Medulla oblongata (tissue), 1 donor: Measurements from ENCODE around the gene MPV17.
"Not testable (repeated sequence)": the region's sequence is repeated elsewhere in the genome, so short reads cannot be mapped to it uniquely, and the experiment has no call there.

Source experiments
- DNase-seq: peaks from one replicate; pipeline ENCODE4 v3.0.0-alpha.2; 2015; ENCODE audit errors: extremely low spot score

The MPV17 gene

DNA sequence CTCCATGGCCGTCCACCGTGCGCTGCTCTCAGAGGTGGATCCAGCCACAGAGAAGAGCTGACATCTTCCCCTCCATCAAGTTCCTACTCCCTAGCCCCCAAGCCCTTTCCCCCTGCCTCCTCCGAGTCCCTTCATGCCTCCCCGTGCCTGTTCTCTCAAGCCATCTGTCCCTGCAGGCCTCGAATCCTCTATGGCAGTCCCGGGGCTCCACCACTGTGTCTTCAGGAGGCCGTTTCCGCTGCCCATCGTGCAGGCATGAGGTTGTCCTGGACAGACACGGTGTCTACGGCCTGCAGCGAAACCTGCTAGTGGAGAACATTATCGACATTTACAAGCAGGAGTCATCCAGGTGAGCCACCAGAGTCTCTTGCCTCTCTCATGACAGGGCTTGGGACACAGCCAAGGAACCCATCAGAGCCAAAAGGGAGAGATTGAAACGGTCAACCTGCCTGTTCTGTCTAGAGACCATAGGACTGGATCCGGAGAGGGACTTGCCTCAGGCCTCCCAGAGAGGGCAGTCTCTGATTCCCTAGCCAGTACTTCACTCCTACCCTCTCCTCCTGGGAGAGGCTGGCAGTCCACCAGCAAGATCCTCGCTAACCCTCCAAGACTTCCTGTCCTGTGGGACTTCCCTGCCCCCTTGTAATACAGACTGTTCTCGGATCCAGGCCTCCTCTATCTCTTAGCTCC, 24.4 kb downstream of the MPV17 start:
- DNase-seq = no peak

- DNase-seq = no peak
Observed at GRCh38 chr2:27297195-27297594, 25.7 kb downstream of the MPV17 start.

GRCh38 chr2:27296481-27296880, 26.4 kb downstream of the MPV17 start:
- DNase-seq = no peak

DNA sequence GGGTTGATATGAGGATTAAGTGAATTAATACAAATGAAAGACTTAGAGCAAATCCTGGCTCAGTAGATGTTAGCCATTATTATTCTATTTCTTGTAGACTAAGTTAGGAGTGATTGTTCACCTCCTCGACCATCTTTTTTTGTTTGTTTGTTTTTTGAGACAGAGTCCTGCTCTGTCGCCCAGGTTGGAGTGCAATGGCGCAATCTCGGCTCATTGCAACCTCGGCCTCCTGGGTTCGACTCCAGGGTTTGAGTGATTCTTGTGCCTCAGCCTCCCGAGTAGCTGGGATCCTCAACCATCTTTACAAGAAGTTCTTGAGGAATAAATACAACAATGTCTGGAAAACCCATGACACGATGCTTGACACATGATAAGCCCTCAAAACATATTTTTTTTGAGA, 28.0 kb downstream of the MPV17 start:
- no peak for DNase-seq

DNA sequence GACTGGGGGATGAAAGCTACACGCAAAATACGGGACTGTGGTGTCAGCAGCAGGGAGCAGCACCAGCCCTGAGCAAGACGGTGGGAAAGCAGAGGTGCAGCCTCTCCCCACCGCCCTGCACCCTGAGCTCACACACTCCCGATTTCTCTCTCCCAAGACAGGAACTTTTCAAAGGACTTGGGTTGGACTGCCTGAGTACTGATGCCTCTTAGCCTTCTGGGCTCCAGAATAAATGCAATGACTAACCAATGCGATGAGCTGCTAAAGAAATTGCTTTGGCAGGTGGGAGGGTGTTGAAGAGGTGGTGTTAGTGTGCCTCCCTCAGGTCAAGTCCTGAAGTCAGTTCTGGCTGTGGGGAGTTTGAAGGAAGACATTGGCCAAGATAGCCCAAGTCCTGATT, 31.0 kb downstream of the MPV17 start:
- DNase-seq = no peak

DNA sequence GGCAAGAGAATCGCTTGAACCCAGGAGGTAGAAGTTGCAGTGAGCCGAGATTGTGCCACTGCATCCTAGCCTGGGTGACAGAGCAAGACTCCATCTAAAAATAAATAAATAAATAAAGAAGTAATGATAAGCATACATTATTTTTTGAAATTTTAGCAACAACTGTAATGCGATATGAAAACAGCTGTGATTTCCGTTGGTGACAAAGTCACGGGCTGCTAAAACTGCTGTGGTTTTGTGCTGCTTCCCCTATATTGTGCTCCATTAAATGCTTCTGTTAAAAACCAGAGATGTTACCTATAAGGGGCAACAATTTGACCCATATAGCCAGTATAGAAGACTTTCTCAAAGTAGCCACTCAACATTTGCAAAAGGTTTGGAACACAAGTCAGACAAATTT, 32.3 kb downstream of the MPV17 start:
- no peak for DNase-seq

- DNase-seq = no peak
Observed at GRCh38 chr2:27288610-27289009, 34.3 kb downstream of the MPV17 start.

DNA sequence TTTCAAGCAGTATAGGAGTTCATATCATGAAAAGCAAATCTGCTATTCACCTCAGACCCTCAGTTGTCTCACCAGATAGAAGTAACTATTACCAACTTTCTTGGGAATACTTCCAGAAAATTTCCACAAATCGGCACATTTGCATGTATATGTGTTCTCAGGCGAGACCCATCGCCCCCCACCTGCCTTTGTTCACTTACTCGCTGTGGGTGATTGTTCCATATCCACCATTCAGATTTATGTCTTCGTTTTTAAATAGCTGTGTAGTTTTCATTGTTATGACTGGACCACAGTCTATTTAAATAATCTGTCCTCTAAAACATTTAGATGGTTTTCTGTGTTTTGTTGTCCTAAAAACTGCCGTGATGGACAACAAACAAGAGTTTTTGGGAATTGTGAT, 37.4 kb downstream of the MPV17 start:
- DNase-seq = no peak

DNA sequence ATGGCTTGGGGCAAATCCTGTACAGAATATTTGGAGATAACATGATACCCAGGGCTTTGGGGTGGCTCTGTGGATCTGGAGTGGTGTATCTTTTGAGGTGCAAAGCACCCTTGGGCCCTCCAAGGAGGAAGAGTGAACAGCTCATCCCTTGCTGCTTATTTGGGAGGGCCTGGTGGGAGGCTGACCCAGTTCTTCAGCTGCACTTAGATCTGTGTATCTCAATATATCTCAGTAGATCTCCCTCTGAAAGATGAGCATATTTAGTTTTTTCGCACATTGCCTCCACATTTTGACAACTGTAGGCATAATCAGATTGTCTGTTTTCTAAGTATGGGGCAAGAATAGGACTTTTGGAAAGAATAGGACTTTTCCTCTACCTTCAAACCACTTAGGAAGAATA, 37.9 kb downstream of the MPV17 start:
- DNase-seq = no peak

DNA sequence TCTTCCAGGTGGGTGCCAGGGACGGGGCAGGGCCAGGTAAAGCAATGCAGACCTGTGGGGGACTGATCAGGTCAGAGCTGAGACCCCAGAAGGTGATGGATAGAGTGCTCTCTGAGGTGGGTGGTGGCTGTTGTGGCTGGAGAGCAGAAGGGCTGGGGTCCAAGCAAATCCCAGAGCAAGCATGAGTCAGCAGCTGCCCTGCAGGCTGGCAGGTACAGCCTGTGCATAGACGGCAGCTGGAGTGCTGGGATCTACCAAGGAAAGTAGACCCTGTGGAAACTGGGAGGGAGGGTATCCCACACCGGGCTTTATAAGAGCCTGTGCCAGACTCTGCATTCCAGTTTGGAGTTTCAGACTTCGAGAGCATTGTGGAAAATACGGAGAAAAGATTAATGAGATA, 40.0 kb downstream of the MPV17 start:
- no peak for DNase-seq

DNA sequence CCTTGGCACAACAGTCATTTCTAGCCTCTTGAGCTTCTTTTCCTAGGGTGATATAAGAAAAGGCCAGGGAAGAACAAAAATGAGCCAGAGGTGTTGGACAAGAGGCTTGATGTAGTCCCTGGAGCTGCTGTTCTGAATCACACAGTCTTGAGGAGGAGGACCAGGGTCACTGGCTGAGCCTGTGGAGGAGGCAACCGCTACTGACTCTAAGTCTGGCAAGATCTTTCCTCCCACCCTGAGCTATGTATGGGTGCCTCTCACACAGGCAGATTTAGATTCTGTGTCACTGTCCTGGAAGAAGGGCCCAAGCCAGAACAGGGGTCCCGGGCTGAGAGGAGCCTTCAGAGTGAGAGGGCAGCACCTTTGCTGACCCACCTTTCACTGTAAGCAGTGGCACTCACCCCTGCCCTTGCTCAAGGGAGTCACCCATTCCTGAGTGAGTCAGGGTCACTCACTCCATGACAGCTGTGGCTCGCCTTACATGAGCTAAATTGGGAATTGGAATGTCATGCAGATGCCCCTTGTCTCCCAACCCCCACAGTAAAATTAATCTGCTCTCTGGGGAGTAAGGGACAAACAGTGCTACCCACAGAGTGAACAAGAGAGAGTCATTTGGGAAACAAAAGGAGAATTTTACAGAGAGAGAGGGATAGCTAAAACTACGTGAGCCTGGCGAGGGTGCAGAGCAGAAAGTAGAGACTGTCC, 40.9 kb downstream of the MPV17 start, which contains the start of gene TRIM54:
TRIM54 (plus strand) TSS at position 575 of the 705 bp plus-strand sequence. CDS start 303 bp downstream, outside the sequence.
- DNase-seq = no peak

DNA sequence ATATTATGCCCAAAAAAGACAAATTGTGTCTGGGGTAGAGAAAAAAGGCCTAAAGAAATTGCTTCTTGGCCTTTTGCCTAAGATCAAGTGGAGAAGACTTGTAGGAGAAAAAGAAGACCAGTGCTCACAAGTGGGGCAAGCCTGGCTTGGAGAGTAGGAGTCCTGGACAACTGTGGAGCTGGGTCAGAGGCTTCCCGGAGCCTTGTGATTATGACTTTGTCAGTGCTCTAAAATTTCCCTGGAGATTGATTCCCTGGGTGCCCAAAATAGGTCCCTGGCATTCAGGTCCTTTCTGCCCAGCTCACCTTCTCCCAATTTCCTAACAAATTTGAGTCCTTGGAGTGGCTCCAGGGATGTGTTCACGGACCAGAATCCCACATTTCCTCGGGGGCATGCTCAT, 41.5 kb downstream of the MPV17 start:
- DNase-seq = no peak

GRCh38 chr2:27280826-27281225, 42.1 kb downstream of the MPV17 start:
- DNase-seq = no peak

DNA sequence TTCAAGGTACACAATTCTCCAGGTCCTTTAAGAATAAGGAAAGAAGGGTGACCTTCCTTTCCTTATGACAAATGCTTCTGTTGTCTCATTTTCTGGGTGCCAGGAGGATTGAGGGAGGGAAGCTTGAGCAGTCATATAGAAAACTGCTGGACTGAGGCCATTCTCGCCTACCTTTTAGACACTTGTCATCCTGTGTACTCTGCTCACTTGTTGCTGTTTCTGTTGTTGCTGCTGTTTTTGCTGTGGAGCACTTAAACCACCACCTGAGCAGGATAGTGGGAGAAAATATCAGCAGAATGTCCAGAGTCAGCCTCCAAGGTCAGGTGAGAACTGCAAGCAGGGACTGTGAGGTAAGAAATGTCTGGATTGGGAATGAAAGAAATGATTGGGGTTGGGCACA, 44.9 kb downstream of the MPV17 start:
- no peak for DNase-seq

GRCh38 chr2:27275211-27276150, 47.4 kb downstream of the MPV17 start, which contains the start of gene DNAJC5G:
TSS of gene DNAJC5G (plus strand) at chr2:27275433. CDS start at chr2:27276729, 1,296 bp downstream.
- DNase-seq = no peak

DNA sequence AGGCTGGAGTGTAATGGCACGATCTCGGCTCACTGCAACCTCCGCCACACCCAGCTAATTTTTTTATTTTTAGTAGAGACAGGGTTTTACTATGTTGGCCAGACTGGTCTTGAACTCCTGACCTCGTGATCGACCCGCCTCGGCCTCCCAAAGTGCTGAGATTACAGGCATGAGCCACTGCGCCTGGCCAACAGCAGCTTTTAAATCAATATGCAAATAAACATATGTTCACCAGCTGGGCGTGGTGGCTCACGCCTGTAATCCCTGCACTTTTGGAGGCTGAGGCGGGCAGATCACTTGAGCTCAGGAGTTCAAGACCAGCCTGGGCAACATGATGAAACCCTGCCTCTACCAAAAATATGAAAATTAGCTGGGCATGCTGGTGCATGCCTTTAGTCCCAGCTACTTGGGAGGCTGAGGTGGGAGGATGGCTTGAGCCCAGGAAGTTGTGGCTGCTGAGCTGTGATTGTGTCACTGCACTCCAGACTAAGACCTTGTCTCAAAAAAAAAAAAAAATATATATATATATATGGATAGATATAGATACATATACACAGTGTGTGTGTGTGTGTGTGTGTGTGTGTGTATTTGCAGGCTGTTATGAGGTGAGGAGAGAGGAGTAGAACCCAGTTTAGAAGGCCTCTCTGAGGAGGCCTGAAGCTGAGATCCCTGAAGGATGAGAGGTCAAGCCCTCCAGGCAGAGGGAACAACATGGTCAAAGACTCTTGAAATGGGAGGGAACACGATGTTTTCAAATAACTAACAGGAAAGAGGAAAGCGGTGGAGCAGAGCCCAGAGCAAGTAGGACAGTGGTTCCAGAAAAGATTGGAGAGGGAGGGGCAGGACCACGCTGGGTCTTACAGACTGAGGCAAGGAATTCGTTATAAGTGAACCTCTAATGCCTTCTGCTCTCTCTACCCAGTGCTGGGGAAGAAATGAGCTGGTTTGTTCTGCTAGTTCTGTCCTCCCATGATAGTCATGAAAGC, 50.1 kb downstream of the MPV17 start:
- DNase-seq = not testable (repeated sequence)

GRCh38 chr2:27271631-27272340, 51.1 kb downstream of the MPV17 start:
- no peak for DNase-seq

- no peak for DNase-seq
Observed at GRCh38 chr2:27270670-27271069, 52.2 kb downstream of the MPV17 start.

DNA sequence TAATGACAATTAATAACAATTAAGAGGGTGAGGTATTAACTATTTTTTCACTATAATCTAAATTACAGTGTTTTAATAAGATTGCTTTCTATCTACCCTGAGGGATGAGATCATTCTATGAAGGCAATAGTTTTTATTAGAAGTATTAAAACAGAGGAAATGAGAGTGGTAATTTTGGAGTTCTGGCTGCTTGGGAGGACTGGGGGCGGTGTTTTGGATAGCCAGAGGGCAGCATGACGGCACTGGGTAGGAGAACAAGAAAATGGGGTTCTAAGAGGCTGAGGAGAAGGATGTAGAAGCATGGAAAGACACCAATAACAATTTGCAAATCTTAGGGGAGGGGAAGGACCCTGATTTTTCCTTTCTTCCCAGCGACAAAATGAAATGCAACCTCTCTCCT, 52.8 kb downstream of the MPV17 start:
- no peak for DNase-seq

DNA sequence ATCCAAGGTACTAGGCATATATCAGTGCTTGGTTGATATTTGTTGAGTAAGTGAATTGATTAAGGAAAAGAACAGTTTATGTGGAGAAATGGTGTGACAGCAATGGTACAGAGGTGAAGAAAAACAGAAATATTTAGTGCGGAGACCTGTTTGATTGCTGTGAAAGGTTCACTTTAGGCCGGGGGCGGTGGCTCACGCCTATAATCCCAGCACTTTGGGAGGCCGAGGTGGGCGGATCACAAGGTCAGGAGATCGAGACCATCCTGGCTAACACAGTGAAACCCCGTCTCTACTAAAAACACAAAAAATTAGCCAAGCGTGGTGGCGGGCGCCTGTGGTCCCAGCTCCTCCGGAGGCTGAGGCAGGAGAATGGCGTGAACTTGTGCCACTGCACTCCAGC, 54.6 kb downstream of the MPV17 start:
- not testable (repeated sequence) for DNase-seq
